ENCODE measurements around the gene ZBTB17.

DNA sequence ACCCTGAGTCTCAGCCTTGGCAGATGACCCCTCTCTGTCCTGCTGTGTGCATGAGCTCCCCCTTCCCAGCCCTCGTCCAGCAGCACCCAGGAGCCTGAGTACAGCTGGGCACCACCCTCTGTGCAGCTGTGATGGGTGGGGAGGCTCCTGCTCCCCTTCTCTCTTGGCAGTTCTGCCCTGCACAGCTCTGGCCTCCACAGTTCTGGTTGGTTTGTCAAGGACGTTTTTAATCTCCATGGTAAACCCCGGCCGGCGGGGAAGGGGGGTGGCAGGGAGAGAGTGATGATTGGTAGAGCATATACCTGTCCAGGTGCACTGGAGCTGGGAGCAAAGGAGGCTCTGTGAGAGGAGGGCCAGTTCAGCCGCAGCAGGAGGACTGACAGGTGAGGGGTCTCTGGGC, 45.8 kb upstream of the ZBTB17 start, which contains the start of gene CLCNKA:
- TF ChIP-seq, protein P1, sequence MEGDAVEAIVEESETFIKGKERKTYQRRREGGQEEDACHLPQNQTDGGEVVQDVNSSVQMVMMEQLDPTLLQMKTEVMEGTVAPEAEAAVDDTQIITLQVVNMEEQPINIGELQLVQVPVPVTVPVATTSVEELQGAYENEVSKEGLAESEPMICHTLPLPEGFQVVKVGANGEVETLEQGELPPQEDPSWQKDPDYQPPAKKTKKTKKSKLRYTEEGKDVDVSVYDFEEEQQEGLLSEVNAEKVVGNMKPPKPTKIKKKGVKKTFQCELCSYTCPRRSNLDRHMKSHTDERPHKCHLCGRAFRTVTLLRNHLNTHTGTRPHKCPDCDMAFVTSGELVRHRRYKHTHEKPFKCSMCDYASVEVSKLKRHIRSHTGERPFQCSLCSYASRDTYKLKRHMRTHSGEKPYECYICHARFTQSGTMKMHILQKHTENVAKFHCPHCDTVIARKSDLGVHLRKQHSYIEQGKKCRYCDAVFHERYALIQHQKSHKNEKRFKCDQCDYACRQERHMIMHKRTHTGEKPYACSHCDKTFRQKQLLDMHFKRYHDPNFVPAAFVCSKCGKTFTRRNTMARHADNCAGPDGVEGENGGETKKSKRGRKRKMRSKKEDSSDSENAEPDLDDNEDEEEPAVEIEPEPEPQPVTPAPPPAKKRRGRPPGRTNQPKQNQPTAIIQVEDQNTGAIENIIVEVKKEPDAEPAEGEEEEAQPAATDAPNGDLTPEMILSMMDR (IDR thresholded peaks at IDR 0.05) = no peak
- TF ChIP-seq POLR2A (IDR thresholded peaks at IDR 0.05) (no peak), POLR2AphosphoS5 (IDR thresholded peaks at IDR 0.05) (no peak)

Data from prostate gland (tissue), 2 donors.